Inflammatory macrophage (primary cell): Measurements from ENCODE around the gene ST8SIA1.

Source experiments
- DNase-seq, 2 donors: peaks; one replicate each; pipeline ENCODE4 v3.0.0-alpha.2; 2020 to 2022

ST8SIA1 gene

DNA sequence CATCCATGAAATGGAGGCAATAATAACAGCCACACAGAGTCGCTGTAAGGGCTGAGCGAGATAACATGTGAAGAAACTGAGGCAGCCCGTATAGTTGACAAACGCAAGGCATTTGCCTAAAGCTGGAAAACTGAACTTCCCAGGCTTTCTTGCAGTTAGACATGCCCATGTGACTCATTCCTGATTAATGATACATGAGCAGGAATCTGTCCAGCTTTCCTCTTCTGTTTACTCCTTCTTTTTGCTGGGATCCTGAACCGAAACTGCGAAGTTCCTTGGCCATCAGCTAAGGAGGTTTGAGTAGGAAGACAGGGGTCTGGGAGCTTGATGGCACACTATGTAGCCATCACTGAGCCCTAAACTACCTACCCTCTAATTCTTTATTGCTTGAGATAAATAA, 52.2 kb downstream of the ST8SIA1 start:
- no peak for DNase-seq

DNA sequence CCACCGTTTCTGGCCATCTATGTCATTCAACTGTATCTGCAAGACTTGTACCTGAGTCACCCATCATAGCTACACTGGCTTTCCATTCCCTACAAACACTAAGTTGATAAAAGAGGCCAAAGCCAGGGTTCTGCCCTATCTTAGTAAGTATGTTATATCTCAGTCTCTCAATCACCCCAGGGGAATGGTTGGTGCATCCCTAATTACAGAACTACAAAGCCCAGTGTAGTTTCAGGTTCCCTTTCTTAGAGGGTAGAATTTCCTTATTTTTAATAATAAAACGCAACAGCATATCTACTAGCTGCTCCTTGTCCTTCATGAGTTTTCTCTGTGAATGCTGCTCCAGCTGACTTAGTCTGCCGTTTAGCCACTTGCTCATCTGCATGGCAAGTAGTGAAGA, 57.6 kb downstream of the ST8SIA1 start:
- DNase-seq, result peak in 1 of 2 donors; percentile 21

DNA sequence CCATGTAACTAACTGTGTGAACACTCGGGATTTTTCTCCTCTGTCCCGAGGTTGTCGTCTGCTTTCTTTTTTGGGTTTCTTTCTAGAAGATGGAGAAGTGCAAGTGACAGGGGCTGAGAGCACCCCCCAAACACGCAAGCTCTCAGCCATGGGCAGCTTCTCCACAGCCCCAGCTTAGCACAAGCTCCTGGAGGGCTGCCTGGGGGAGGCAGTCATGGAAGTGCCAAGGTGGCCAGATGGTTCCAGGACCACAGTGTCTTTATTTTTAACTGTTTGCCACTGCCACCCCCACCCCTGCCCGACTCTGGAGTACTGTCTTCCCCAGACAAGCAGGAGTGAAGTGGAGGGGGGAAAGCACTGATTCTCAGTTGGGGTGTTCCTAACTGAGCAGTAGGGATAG, 58.2 kb downstream of the ST8SIA1 start:
- no peak for DNase-seq

DNA sequence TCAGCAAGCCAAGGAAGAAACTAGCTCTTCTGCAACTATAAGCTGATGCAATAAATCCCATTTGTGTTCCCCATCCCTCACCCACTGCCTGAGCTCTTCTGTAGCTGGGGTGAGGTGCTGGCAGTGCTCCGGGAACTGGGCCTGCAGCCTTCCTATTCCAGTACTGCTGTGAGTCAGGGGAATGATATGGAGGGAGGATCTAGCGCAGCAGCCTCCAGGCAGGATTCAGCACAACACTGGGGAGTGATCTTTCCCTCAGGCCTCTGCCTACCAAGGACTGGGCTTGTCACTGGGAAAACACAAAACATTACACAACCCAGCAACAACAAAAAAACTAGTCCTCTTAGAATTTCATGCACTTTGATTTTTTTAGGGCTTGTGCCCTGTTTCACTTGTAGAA, 58.7 kb downstream of the ST8SIA1 start:
- DNase-seq, result peak in 1 of 2 donors; percentile 8

DNA sequence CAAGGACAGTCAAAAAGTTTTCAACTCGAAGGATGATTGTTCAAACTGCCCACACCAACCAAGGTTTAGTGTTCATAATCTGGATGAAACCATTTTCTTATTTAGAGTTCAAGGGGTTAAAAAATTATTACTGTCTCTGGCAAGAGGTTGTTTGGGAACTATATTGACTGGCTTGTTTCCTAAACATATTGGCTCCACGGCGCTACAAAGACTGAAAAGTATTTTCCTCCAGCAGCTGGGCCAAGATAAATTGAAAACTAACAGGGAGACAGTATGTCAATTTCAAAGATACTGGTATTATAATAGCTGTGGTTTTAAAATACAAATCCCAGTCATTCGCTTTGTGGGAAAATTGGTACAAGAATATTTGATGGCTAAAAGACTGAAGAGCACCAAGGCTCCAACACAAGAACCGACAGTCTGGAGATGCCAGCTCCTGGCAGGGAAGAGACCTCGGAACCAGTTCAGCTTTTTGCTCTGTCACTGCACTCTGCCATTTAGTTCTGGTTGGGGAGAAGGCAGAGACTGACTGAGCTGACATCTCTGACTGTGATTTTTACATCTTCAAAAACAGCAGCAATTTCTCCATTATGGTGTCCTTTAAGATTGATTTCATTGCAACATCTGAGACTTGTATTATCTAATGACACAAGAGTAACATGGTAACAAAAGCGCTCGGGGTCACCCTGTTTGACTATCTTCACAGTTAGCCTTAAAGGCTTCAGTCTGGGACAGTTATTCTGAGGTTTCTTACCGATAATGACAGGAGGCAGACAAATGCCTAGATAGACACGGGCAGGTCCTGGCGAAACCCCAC, 62.0 kb downstream of the ST8SIA1 start:
- DNase-seq, result no peak

DNA sequence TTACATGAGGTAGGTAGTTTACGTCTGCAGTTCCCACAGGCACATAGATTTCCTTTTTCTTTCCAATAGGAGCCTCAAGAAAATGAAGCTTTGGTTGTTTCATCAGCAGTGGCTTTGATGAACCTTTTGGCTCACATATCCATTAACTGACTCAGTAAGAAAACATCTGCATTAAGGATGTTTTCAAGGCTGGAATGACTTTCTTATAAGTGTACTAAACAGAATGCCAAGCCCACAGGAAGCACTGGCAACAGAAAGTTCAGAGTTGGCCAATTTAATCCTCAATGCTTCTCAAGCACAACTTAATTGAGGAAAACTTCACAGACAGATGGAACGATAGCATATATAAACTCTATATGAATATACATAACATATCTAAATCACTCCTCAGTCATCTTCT, 63.5 kb downstream of the ST8SIA1 start:
- no peak for DNase-seq

DNA sequence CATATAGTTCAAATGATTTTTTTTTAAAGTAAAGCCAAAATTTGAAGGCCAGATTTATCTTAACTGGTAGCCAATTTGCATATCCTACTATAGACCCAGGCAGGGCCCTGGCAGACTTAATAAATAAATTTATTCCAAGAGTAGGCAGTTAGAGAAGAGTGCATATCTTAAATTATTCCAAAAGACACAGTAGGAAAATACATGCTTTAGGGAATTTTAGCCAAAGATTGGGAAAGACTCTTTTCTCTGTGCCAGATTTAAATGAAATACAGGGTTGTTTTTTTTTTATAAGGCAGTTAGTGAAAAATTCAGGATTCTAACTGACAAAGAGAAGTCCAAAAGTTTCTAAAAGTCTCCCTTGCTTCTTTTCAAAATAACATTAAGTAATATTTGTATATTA, 65.5 kb downstream of the ST8SIA1 start:
- no peak for DNase-seq

DNA sequence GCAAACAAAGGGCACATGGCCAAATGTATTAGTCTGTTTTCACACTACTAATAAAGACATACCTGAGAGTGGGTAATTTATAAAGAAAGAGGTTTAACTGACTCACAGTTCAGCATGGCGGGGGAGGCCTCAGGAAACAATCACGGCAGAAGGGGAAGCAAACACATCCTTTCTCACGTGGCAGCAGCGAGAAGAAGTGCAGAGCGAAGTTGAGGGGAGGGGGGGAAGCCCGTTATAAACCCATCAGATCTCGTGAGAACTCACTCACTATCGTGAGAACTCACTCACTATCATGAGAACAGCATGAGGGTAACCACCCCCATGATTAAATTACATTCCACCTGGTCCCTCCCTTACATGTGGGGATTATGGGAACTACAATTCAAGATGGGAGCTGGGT, 66.1 kb downstream of the ST8SIA1 start:
- no peak for DNase-seq

DNA sequence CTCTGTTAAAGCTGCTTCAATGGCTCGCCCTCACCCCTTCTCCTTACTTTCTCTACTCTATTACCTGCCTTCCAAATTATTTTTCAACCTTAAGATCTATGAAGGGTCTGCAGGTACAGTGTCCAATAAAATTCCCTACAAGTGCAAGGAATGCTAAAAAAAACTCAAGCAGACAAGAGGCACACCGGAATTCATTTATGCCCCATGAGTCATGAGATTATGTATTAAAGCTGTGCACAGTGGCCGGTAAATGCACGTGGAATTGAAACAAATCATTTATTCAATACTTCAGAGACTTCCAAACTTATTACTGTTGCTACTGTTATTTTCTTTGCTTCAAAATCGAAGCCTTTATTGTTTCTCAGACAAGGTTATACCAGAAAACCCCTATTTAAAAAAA, 68.4 kb downstream of the ST8SIA1 start:
- no peak for DNase-seq

DNA sequence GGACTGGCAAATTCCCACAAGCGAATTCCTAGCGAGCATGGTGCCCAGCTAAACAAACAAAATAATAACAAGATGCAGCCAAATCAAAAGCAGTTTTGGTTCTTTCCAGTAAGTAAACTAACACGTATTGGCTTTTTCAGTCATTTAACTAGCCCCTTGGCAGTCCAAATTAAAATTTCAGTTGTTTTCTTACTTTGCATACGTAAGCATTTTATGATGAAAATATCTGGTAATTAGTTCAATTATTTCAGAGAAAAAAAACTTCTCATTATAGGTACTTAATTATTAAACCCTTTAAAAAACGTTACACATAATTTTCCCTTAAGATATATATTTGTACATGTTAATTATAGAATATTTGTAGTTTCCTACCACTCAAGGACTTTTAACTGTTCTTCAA, 70.1 kb downstream of the ST8SIA1 start:
- DNase-seq, result no peak

DNA sequence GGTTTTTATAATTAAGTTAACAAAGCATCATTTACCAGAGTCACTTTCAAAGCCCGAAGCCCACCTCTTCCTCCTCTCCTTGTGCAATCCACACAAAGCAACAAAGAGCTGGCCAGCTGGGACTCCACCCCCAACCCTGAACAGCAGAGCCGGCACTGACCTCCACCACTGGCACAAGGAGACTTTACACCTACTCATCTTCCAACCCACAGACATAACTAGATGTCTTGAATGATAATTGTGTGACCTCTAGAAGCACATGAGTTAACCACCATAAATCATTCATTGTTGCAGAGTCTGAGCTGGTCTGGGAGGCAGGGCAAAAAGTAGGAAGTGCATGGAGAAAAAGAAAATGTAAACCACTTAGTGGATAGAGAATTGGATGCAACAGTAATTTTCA, 72.2 kb downstream of the ST8SIA1 start:
- DNase-seq, result peak; percentile 35 to 44

DNA sequence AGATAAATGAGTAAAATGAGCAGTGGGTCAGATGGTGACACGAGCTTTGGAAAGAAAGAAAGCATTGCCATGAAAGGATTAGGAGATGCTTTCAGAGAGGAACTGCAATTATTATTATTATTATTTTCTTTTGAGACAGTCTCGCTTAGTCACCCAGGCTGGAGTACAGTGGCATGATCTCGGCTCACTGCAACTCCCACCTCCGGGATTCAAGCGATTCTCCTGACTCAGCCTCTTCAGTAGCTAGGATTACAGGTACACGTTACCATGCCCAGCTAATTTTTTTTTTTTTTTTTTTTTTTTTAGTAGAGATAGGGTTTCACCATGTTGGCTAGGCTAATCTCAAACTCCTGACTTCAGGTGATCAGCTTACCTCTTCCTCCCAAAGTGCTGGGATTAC, 77.4 kb downstream of the ST8SIA1 start:
- DNase-seq, result no peak

DNA sequence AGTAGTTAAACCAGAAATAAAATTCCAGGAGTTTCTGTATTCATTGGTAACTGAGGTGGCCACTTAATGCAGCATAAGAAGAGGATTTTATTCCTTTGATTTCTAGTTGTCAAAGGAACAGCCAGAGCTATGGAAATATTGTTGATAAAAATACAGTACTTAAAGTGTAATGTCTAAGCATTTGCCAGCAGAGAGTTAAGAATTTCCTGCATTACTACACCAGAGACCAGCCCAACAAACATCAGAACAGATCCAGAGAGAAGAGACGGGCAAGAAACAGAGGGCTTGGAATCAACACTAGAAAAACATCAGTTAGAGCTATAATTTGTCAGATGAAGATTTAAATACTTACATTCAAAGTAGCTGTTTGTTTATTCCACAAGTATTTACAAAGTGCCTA, 77.9 kb downstream of the ST8SIA1 start:
- DNase-seq, result no peak

DNA sequence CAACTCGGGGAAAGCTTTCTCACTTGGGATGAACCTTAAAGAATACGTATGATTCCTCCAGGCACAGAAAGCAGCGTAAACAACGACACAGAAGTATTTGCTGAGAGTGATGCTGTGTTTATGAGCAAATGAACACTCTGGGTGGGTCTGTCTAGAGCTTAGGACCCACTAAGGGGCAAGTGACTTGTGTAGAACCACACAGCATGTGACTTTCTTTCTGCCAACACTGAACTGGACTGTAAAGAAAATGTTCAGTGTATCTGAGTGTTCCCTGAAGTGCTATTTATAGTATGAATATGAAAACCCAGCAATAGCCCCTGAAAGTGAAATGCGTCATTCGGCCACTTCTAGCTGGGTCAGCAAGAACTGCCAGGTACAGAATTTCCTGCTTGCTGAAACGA, 78.5 kb downstream of the ST8SIA1 start:
- DNase-seq, result no peak

DNA sequence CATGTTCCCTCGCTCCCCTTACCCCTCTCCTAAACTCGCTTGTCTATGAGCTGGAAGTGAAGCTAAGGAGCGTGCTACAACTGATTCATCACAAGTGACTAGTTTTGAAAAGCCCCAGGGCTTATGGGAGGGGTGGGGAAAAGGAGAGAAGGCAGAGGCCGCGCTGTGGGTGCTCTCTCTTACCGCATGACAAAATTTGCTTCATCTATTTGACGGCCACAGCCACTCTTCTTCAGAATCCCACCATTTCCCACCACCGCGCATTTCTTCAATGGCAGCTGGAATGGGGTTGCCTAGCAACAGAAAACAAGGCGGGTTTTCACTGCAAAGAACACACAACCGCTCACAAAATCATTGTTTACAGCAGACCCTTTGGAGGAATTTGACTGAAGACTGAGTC, 79.4 kb downstream of the ST8SIA1 start:
- DNase-seq, result no peak

DNA sequence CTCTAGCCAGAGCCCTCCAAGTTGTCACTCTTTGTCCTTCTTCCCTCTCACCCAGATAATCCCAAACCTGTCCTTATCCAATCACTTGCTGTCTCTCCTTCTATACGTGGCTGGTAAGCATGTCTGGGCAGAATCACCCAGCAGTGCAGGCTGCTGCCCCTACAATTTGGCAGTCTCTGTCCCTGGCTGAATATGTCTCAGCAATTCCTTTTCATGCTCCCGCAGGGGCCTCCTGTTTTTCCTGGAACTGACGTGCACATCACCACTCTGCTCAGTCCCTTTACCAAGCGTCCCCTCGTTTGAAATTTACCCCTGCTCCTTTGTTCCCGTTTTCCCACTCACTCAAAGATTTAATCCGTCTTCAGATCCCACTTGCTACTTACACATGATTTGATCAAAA, 80.0 kb downstream of the ST8SIA1 start:
- DNase-seq, result no peak

DNA sequence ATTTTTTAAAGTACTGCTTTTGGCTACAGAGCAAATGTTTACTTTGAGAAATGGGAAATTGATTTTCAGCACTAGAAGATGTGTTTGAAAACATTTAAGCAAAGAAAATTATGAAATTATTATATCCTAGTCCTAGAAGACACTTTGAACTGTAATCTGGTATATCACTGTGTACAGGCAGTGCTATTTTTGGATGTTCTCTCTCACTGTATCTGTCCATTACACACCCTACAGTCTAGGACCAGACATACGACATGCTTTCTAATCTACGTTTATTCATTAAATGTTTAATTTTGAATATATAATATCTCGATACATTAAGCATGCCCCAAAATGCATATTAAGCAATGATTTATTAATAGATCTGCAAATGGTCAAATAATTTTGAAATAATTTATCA, 82.5 kb downstream of the ST8SIA1 start:
- DNase-seq, result no peak

DNA sequence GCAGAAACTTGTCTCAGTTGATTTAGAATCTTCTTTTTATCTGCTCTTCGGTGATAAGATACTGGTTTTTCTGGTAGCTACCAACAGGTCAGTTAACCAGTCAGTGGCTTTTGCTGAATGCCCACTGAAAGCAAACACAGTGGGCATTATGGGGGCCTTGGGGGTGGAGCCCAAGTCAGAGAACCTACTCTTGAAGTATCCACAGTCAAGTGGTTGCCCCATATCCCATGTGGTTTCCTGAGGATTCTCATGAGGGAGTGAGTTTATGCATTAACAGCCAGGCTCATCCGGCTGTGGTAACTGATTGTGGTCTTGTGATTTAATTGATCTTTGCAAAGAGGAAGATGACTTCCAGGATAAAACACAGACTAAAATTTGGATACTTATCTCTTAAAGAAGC, 83.7 kb downstream of the ST8SIA1 start:
- DNase-seq, result peak in 1 of 2 donors; percentile 22

DNA sequence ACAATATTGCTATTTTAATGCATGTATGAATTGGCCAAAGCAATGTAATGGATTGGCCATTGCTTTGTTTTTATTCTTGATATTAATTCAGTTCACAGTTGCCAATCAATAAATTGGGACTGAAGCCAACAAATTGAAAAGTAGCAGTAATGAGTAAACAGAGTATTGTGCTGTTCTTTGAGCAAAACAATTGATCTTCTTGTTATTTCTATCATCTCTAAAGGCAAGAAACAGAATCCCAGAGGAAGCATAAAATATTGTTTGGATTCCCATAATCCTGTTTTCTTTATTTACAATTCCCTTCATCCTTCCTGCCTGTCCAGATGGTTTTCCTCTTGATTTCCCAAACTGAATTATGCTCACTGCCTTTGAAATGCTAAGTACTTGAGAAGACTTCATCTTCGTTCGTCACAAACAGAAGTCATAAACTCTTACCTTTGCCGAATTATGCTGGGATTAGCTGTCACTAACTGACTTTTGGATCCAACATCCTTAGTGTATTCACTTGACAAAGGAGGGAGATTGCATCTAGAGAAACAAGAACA, 85.9 kb downstream of the ST8SIA1 start:
- no peak for DNase-seq

DNA sequence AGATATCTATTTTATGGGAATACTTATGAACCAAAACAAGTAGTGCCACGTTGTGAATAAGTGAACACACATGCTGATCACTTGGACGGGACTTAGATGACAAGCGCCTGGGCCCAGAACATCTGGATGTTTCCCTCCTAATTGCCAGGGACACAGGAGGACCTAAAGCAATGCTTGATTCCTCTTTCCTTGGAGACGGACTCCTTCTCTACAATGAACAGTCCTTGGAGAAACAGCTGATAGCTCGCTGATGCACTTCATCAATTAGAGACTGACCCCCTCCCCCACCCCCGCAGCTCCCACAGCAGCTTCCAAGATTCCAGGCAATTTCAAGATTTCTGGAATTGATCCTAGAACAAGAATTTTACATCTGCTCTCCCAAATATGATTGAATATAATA, 86.4 kb downstream of the ST8SIA1 start:
- DNase-seq, result no peak

DNA sequence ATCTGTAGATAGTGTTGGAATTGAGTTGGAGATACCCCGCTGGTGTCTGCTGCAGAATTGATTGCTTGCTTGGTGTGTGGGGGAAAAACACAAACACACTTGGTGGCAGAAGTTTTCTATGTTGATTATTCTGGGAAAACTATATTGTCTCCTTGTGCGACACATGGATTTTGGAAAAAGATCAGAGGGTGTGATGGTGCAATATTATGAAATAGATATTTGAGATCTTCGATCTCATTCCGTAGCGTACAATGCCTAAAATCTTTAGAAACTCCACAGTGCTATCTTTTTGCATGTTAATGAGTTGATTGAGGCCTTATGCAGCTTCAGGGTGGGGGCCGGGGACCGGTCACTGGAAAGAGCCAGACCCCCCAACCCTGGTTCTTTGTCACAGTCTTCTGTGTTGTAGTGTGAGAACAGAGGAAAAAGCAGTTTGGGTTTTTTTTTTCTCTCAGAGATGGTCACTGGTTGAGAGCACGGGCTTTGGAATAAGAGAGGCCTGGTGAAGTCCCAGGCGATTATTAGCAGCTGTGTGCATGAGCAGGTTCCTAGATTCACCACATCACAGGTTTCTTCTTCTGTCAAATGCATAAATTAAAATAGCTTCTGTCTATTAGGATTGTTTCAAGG, 88.2 kb downstream of the ST8SIA1 start:
- no peak for DNase-seq

DNA sequence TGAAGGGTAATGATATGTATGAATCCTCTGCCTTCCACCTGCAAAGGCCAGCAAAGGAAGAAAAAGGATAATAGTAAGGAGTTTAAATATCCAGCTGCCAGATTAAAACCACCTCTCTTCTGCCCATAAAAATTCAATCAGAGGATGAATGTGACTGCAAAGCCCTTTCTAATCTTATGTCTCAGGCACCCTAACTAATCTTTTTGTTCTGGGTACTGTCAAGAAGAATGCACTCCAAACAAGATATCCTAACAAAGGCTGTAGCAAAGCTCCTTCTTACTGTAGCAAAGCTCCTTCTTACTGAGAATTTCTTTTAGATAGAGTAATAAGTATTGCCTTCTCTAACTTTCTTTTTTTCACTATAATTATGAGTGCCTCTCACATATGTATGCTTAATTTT, 91.8 kb downstream of the ST8SIA1 start:
- DNase-seq, result no peak

DNA sequence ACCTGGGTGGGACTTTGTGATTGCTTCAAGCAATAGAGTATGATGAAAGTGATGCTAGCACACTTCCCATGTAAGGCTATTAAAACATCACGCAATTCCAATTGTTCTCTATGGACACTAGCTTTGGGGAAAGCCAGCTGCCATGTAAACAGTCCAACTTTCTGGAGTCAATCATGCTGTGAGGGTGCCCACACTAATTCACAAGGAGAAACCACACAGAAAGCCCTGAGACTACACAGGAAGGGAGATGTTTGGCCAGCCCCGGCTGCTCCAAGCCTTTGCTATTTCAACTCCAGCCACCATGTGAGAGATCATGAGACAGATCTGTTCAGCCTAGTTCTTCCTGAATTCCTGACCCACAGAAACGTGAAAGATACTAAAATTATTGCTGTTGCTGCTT, 96.3 kb downstream of the ST8SIA1 start:
- DNase-seq, result peak; percentile 10 to 14

DNA sequence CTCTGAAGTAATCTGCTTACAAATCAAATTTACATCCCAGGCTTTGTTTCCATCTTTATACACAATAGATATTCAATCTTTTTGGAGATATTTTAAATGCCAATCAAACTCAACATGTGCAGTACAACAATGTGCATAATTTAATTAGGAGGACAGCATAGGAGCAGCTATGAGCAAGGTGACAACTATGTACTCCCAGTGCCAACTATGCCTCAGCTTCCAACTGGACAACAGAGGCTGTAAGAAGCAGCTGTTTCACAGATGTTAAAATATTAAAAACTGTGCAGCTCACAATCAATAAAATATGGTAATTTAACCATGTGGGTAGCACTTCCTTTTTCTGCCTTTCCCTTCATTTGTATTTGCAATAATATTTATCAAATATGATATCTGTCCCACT, 99.9 kb downstream of the ST8SIA1 start:
- DNase-seq, result no peak
